Islet of Langerhans (tissue), 1 donor: ENCODE measurements around the gene KANSL1.
"Not testable (repeated sequence)": the region's sequence is repeated elsewhere in the genome, so short reads cannot be mapped to it uniquely, and the experiment has no call there.

Experiments used
- FAIRE-seq: peaks from one replicate; lab custom pipeline; 2011; peaks lifted over from hg19 to GRCh38; lab: Jason Lieb, UNC

Gene KANSL1

GRCh38 chr17:46035112-46035818 lies 158.0 kb downstream of the KANSL1 start:
- FAIRE-seq = no peak

GRCh38 chr17:46033392-46033791 lies 159.8 kb downstream of the KANSL1 start:
- no peak for FAIRE-seq

GRCh38 chr17:46032909-46033308 lies 160.3 kb downstream of the KANSL1 start:
- FAIRE-seq = no peak

- FAIRE-seq = no peak
Measured at GRCh38 chr17:46031920-46032319, 161.3 kb downstream of the KANSL1 start.

- no peak for FAIRE-seq
Measured at GRCh38 chr17:46031440-46031839, 161.8 kb downstream of the KANSL1 start.

GRCh38 chr17:46030752-46031151 lies 162.5 kb downstream of the KANSL1 start:
- FAIRE-seq = no peak

- no peak for FAIRE-seq
Measured at GRCh38 chr17:46029627-46030026, 163.6 kb downstream of the KANSL1 start.

GRCh38 chr17:46028981-46029565 lies 164.2 kb downstream of the KANSL1 start:
- no peak for FAIRE-seq

GRCh38 chr17:46028374-46028773 lies 164.9 kb downstream of the KANSL1 start:
- FAIRE-seq = no peak

GRCh38 chr17:46027976-46028325 lies 165.3 kb downstream of the KANSL1 start:
- no peak for FAIRE-seq

GRCh38 chr17:46027048-46027975 lies 165.9 kb downstream of the KANSL1 start:
- no peak for FAIRE-seq

GRCh38 chr17:46026166-46027047 lies 166.8 kb downstream of the KANSL1 start:
- FAIRE-seq = no peak

GRCh38 chr17:46025510-46026165 lies 167.6 kb downstream of the KANSL1 start:
- FAIRE-seq = no peak

- FAIRE-seq = no peak
Measured at GRCh38 chr17:46025060-46025459, 168.2 kb downstream of the KANSL1 start.

GRCh38 chr17:46024590-46024989 lies 168.6 kb downstream of the KANSL1 start:
- FAIRE-seq = no peak

- no peak for FAIRE-seq
Measured at GRCh38 chr17:46023783-46024388, 169.3 kb downstream of the KANSL1 start.

GRCh38 chr17:46023366-46023765 lies 169.9 kb downstream of the KANSL1 start:
- not testable (repeated sequence) for FAIRE-seq

GRCh38 chr17:46020998-46021397 lies 172.2 kb downstream of the KANSL1 start:
- FAIRE-seq = no peak

GRCh38 chr17:46020023-46020761 lies 173.0 kb downstream of the KANSL1 start:
- FAIRE-seq = no peak

GRCh38 chr17:46019408-46019925 lies 173.8 kb downstream of the KANSL1 start:
- not testable (repeated sequence) for FAIRE-seq
